GM21576 (cell line): ENCODE results near the gene STUM.
"Not testable (repeated sequence)": the region's sequence is repeated elsewhere in the genome, so short reads cannot be mapped to it uniquely, and the experiment has no call there.

Experiments used
- ATAC-seq: cut with Tn5 transposase; IDR thresholded peaks from one replicate; pipeline ENCODE4 v1.9.1; 2021; ENCODE audit warnings: mild to moderate bottlenecking, moderate library complexity; ENCODE audit not compliant: unreplicated experiment

The STUM gene

DNA sequence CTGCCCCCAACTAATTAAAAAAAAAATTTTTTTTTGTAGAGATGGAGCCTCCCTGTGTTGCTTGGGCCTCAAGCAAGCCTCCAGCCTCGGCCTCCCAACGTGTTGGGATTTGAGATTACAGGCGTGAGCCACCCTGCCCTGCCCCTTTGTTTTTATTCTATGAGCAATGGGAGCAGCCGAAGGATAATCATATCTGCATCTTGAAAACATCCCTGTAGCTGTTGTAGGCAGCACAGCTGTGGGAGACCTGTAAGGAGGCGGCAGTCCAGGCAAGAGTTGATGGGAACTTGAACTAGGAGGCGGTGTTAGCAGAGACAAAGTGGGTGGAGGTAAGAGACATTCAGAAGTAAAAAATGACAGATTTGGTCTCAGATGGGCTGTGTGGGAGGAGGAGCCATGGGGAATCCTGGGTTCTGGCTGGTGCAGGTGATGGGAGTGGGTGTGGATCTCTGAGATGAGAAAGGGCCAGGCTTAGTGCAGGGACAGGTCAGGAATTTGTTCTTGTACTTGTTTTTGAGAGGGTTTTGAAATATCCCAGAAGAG is 31.3 kb downstream of the STUM start:
- no peak for ATAC-seq

DNA sequence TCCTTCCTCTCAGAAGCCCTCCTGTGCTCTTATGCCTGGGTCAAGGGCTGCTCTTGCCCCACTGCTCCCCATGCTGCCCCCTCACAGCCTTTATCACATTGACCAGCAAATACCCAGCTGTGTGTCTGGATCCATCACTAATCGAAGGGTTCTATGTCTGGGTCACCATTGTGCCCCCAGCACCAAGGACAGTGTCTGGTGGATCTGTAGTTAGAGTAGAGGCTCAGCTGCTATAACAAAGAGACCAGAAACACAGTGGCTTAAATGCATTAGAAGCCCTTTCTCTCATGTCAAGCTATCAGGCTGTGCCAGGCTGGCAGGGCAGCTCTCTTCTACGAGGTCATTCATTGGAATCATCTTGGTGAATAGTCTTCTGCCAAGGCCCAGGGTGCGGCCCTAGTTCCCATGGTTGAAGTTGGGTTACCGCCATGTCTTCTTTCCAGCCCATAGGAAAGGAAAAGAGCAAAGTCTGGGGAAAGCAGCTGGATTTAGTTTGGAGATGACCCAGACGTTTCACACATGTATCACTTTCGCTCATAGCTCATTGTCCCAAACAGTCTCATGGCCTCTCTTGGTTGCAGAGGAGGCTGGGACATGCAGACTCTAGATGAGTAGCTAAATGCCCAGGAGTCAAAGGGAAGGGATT is 32.2 kb downstream of the STUM start:
- no peak for ATAC-seq

DNA sequence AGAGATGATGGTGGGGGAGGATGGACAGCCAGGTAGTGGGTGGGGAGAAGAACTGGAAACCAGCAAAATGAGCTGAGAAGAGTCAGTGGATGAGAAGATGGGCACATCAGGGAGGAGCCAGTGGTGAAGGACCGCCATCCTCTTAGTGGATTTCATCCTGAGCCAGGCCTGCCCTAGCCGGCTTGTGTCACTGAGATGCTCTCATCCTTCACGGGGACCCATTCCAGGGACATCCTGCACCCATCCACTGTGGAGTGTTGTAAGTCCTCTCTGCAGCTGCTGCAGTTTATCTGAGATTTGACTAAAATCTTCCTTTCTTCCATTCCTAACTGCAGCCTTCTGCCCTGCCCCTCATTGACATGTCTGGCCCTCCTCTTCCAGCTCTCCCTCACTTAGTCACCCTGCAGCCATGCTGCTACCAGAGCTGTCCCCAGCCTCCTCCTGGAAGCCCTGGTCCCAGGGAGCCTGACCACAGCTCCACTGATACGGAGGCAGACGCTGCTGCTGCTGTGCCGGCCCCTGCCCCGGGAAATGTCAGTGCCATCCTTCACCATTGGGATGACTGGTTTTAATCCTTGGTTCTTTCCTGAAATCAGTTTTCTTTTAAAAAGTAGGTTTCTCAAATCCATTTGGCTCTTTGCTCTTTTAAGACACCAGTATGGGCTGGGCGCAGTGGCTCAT is 33.2 kb downstream of the STUM start:
- no peak for ATAC-seq

DNA sequence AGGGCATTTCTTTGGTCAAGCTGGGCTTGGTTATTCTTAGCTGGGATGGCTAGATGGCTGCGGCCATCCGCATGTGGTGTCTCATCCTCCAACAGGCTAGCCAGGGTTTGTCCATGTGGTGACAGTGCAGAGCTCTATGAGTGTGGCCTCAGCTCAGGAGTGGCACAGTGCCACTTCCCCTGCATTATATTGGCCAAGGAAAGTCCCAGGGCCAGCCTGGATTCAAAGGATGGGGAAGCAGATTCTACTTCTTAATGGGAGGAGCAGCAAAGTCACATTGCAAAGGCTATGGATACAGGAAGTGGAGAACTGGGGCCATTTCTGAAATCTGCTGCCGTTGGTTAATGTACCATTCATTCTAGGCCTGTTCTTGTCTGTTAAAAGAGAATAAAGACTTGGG is 34.4 kb downstream of the STUM start:
- no peak for ATAC-seq

DNA sequence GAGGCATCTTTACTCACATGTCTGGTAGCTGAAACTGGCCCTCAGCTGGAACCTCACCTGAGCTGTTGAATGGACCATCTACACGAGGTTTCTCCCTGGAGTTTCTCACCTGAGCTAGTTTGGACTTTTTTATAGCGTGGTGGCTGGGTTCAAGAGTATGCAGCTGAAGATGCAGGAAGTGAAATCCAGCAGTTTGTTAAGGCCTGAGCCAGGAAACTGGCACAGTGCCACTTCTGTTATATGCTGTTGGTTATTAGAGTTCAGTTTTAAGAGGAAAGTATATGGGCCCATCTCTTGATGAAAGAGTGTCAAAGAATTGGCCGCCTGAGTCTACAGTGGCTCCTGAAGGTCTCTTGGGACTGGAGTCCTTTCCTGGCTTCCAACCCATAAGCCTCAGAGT is 35.6 kb downstream of the STUM start:
- no peak for ATAC-seq

DNA sequence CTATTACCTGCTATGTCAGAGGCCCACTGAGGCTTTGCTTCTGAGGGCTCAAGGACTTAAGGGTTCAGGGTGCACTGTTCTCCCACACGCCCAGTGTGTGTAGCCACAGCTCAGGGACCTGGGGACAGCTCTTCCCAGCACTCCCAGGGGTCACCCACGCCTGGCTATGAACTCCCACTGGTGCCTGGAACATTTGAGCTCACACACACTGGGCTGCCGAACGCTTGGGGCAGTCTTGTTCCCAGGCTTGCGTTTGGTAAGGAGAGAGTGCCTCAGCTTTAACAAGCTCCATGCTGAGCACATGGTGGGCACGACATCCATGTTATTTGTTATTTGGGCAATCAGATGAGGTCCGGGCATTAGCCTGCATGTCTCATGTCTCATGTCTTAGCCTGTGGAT is 37.6 kb downstream of the STUM start:
- ATAC-seq = no peak

DNA sequence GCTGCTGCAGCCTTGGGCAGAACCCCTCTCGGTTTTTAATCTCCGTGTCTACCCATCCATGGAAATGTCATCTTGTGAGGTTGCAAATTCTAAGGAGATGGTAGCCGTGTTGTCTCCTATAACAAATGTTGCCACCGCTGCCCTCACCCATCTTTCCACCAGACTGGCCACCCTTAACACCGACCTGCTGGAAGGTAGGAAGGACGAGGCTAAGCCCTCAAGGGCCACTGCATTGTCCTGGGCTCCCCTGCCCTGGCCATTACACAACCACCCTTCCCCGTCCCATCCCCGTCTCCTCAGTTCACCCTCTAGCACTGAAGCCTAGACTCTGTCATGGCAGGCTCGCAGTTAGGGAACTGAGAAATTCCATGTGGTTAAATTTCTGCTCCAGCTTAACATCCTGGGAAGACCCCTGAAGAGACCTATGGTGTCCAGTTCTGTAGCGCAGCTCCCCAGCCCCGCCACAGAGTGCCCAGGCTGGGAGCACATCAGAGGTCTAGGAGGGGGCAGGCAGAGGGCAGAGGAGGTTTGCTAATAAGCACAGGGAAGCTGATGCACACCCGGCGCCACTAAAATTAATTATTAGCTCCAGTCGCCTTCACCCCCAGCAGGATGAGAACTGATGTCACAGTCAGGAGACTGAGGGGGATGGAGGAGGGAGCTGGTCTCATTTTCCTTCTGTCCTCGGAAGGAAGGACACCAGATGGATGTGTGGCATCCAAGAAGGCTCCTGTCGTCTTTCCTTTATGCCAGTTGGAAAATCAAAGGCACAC is 38.3 kb downstream of the STUM start:
- no peak for ATAC-seq

DNA sequence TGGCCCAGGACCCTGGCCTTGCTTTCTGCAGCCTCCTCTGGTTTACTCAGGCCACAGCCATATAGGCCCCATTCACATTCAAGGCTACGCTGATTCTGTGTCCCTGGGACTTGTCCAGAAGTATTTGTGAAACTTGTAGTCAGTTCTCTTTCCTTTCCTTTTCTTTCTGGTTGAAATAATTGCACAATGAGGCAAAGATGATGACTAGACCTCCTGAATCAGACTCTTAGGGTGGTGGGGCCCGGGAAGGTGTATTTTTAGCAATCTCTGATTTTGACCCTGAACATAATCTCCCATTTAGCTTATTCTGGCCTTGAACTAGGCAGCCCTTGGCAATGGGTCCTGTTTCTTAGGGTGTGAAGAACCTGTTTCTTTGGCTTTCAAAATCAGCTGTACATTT is 39.9 kb downstream of the STUM start:
- no peak for ATAC-seq

DNA sequence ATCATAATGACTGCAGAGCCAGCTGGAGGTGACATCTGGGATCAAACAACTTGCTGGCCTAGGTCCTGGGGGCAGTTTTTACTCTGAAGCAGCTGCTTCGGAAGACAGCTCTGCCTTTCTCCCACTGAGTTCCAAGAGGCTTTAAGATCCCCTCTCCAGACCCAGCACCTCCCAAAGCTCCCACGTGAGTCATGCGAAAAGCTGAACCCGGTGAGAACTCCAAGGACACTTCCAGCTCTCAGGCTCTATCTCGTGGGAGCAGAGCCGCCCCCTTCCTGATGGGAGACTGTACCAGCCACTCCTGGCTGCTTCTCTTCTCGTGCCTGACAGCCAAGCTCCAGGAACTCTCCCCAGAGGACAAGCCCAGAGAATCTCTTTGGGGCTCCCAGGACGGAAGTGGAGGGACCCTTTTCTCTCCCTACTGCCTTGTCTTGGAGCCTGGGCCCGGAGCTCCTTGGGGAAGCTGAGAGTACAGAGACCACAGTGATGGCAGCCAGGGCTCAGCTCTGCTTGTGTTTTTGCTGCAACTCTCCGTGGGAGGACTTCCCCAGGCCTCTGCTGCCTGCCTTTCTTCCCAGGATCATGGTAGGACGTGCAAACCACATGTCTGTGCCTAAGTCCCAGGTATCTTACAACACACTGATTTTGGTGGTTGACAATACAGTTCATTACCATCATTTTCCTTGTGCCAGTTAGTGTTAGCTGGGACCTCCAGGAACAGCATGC is 40.6 kb downstream of the STUM start:
- ATAC-seq = no peak

DNA sequence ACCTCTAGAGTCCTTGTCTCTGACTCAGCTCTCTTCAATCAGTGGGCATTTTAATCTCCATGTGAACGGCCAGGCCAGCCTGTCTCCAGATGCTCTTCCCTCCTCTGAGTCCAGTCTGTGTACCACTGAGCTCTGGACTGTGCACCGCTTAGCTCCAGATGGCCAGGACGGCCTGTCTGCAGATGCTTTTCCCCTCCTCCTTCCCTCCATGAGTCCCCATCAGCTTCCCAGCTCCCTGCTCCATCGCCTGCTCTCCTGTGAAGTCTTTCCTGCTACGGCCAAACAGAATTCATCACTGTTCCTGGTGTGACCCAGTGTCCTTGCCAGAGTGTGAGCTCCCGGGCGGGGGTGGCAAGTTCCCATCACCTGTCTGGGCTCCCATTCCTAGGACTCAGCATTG is 42.0 kb downstream of the STUM start:
- no peak for ATAC-seq

DNA sequence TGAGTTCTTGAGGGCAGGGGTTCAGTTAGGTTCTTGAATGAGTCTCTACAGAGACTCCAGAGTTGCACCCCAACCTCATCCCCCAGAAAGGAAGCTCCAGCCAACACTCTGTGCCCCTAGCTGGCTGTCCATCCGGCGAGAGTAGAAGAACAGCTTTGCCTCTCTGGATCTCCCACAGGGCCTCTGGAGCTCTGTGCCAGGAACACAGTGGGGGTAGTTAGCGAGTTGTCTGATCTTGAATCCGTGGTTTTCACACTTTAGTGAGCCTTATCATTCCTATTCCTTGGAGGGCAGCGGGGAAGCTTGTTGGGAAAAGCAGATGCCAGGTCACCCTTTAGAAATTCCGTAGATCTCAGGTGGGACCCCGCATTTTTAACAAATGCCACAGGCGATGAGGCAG is 45.0 kb downstream of the STUM start:
- no peak for ATAC-seq

DNA sequence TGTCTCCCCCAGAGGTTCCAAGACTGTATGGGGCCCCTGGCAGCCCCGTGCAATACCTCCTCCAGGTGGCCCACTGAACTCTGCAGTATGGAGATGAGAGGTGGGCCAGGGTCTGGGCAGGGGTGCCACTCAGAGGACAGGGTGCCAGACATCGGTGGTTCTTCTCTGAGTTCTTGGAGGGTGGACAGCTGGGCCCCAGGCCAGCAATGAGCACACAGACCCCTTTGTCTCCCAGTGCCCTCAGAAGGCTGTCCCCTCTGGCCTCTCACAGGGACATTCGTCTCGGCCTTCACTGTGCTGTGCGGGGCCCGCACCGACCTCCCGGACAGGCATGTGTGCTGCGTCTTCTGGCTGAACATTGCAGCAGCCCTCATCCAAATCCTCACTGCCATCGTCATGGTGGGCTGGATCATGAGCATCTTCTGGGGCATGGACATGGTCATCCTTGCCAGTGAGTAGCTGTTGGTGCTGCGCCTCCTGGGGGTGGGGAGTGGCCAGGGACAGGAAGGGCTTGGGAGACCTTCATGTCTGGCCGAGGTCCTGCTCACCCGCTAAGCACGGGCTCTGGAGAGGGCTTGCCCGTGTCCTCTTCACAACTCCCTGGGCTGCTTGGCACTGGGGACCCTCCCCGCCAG is 48.1 kb downstream of the STUM start:
- ATAC-seq = no peak

DNA sequence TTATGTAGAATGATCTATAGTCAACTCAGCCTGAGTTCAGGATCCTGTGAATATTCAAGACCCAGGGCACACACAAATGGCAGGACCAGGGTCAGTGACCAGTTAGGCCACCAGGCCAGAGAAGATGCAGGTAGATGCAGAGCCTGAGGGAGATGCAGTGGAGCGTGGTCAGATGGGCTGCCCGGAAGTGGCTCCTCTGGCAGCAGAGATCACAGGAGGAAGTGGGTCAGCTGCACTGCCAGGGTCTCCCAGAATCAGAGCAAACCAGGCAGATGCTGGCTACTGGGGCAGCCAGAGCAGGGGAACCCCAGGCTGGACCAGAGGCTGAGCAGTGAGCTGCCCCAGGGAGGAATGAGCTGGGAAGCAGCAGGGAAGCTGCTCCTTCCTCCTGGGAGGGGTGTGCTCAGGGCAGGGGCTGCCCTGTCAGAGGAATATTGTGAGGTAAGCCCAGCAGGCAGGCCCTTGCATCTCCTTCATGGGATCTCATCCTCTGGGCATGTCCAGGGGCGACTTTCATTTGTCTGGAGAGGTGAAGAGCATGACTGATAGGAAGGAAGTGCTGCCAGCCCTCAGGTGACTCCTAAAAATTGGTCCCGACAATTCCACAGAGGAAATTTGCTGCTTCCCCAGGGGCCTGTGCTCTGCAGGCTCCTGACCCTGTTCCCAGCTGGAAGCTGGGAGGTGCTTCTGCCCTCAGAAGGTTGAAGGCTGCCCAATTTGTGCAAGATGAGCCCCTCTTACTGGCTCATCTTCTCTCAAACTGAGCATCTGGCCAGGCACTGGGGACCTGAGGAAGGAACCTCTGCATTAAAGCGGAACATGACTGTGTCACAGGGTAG is 49.3 kb downstream of the STUM start:
- no peak for ATAC-seq

DNA sequence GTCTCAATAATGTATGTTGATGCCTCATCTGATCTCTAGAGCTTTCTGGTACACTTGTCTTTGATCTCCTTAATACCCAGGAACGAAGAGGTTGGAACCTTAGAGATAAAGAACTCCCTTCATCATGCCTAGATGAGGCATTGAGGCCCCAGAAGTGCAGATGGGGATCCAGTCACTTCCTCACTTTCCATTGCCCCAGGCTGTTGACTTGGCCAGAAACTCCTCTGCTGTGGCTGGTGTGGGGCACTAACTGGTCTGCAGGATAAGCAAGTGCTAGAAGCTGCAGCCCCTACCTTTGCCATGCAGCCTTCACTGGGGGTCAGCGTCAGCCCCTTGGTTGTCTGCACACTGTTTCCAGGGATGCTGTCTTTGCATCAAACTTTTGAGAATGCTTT is 49.9 kb downstream of the STUM start:
- no peak for ATAC-seq

DNA sequence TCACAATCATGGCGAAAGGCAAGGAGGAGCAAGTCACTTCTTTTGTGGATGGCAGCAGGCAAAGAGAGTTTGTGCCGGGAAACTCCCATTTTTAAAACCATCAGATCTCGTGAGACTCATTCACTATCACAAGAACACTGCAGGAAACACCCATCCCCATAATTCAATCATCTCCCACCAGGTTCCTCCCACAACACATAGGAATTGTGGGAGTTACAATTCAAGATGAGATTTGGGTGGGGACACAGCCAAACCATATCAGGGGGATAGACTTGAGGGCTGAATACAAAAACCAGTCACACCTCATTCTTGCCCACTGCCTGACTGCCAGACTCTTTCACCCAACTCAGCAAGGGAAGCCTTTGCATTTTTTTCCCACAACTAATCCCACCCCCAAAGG is 50.4 kb downstream of the STUM start:
- ATAC-seq = not testable (repeated sequence)

DNA sequence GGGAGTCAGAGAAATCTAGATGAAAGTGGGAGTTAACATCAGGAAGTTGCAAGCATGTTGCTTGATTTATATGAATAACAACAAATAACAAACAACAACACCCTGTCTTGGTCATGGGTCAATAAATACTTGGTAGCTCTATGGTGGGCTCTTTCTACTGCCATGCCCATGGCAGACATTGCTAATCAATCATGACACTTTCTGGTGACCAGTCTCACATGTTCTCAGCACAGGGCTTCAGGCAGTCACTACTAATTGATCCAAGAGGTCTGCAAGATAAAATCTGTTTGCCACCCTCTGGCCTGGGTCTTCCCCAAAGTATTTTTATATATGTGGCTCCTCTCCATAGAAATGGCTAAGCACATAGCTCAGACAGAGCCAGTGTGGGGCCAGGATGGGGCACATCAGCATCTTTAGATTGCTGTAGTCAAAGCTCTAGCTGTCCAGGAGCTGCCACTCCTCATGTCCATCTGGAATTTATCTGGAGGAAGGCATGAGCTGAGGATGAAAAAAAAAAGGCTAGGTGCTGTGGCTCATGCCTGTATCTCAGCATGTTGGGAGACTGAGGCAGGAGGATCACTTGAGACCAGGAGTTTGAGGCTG is 51.2 kb downstream of the STUM start:
- ATAC-seq = no peak

DNA sequence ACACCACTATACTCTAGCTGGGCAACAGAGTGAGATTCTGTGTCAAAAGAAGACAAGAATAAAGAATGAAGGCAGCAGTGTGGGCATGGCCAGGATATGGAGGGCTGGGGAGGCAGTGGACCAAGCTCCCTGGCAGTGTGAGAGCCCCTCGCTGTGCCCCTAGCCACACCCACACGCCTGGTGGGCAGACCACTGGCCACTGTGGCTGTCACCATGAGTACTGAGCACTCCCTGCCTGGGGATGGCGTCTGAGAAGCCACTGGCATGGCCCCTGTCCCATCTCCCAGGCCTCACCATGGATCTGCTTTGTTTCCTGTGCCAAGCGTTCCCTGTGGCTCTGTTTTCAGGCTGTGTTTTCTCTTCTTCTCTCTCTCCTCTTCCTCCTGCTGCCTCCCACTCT is 51.7 kb downstream of the STUM start:
- no peak for ATAC-seq

DNA sequence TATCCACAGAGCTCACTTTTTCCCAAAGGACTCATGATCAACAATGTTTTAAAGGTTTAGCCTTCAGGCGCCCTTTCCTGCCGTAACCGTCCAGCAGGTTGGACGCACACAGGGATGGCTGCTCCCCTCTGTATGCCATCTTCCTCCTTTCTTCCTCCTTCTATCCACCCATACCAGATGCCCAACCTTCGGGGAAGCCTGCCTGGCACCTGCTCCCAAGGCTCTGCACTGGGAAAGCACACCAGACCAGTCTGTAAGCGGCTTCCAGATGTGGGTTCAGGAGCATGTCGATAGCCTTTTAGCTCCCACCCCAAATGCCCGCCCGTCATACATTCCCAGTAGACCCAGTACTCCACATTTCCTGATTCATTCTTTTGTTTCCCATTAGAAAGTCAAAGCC is 52.9 kb downstream of the STUM start:
- no peak for ATAC-seq

DNA sequence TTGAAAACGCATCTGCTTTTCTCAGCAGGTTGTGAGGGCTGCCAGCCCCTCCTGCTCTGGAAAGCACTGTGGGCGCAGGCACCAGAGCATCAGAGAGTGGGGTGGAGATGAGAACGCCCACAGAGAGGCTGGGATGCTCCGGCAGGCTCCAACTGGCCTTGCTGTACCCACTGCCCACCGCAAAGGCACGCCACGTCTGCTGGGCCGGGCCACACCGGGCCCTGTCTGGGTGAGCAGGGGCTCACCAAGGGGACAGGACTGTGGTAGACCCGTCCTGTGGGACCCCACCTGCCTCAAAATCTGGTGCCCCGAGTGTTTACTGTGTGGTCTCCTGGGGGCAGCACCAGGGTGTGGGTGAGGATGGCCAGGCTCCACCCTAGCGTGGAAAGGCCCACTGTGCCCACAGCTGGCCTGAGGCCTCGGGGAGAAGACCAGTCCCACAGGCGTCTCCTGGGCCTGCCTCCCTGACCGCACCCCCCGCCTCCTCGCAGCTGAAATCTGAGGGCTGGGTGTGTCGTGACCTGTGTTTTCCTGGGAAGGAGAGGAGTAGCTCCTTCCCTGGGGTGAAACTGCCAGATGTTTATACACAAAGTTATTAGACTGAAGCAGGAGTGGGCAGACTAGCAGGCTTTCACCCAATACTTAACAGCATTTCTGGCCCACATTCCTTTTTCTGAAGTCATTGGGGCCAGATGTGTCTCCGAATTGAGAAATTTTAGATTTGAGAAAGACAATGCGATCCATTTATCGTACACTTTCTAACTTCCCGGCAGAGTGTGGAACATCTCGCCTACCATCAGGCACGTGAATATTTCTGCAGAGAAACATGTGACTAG is 53.8 kb downstream of the STUM start:
- ATAC-seq = no peak
